Measurements from ENCODE around the gene CCDC78. TPM values are rescaled to one million over a fixed set of nuclear protein-coding genes. Genes with fewer than 3 reads are reported as not detected.

The CCDC78 gene
- total and polyA plus RNA-seq, 2 of the 13 experiments (the other 11 are each of a cell fraction or from before 2014, with no cell fraction given) = 0.53 to 1.5 TPM

- no peak; the same call in 1 of the 2 replicates for TF ChIP-seq ZNF839 (CRISPR knock-in tag; IDR thresholded peaks at IDR 0.05; ENCODE audit: borderline replicate concordance)
- TF ChIP-seq GTF2F1 (IDR thresholded peaks at IDR 0.05; ENCODE audit: low read length) = no peak
- peak; percentile 94 for TF ChIP-seq GABPB1 (CRISPR knock-in tag; IDR thresholded peaks at IDR 0.05)
- no peak for TF ChIP-seq KLF11 (CRISPR knock-in tag; IDR thresholded peaks at IDR 0.05)
- TF ChIP-seq ARID4A (CRISPR knock-in tag; IDR thresholded peaks at IDR 0.05; ENCODE audit: borderline replicate concordance) = peak; percentile 97
- peak; percentile 61; the same call in 1 of the 2 replicates for TF ChIP-seq ZNF772 (CRISPR knock-in tag; IDR thresholded peaks at IDR 0.05)
- peak; percentile 82; the same call in 1 of the 2 replicates for TF ChIP-seq KDM3A (CRISPR knock-in tag; IDR thresholded peaks at IDR 0.05; ENCODE audit: low read depth)
- TF ChIP-seq ATF7-NPFF (CRISPR knock-in tag; IDR thresholded peaks at IDR 0.05; ENCODE audit: low read depth) = peak; percentile 95
- TF ChIP-seq ATF4 (CRISPR knock-in tag; IDR thresholded peaks at IDR 0.05) = peak in 1 of 2 experiments; percentile 82; a peak in 2 of 4 replicates
- TF ChIP-seq CSRNP1 (CRISPR knock-in tag; IDR thresholded peaks at IDR 0.05) = no peak
- TF ChIP-seq MTF1 (CRISPR knock-in tag; IDR thresholded peaks at IDR 0.05) = no peak
- no peak for TF ChIP-seq ZNF609 (CRISPR knock-in tag; IDR thresholded peaks at IDR 0.05; ENCODE audit: borderline replicate concordance)
- TF ChIP-seq ZNF232 (CRISPR knock-in tag; IDR thresholded peaks at IDR 0.05; ENCODE audit: borderline replicate concordance) = peak; percentile 70; the same call in 1 of the 2 replicates
- peak; percentile 71 for TF ChIP-seq CHD2 (IDR thresholded peaks at IDR 0.05; ENCODE audit: low read depth, low read length)
- no peak for TF ChIP-seq U2AF1 (optimal IDR thresholded peaks at IDR 0.05; ENCODE audit: low read depth, low read length)
- TF ChIP-seq THAP7 (CRISPR knock-in tag; IDR thresholded peaks at IDR 0.05) = peak; percentile 100
Measured at GRCh38 chr16:740764-741505, 14.7 kb upstream of the CCDC78 start, which contains the start of gene CIAO3 (continued).
